ENCODE measurements around the gene S100A16. TPM values are rescaled to one million over a fixed set of nuclear protein-coding genes. Genes with fewer than 3 reads are reported as not detected.
"Not testable (repeated sequence)": the region's sequence is repeated elsewhere in the genome, so short reads cannot be mapped to it uniquely, and the experiment has no call there.

The S100A16 gene
- polyA plus RNA-seq, 2 of the 4 experiments (the other 2 are of a cell fraction), result 270 to 298 TPM

- TF ChIP-seq HEYL (CRISPR knock-in tag; IDR thresholded peaks at IDR 0.05) (no peak), EP300 (IDR thresholded peaks at IDR 0.05) (no peak), RNF2 (IDR thresholded peaks at IDR 0.05; ENCODE audit: borderline replicate concordance, low read depth) (no peak), ELK1 (IDR thresholded peaks at IDR 0.05; ENCODE audit: low read depth, low read length) (no peak), HOXA7 (CRISPR knock-in tag; IDR thresholded peaks at IDR 0.05) (no peak), REST (IDR thresholded peaks at IDR 0.05) (no peak), RFX5 (IDR thresholded peaks at IDR 0.05) (no peak), NFE2L2 (conservative IDR thresholded peaks at IDR 0.05; ENCODE audit: low read length) (no peak), TFCP2L1 (CRISPR knock-in tag; IDR thresholded peaks at IDR 0.05) (no peak), TP53 (CRISPR knock-in tag; IDR thresholded peaks at IDR 0.05) (no peak), JUNB (IDR thresholded peaks at IDR 0.05) (no peak), BHLHE40 (IDR thresholded peaks at IDR 0.05; ENCODE audit: low read depth, low read length) (no peak), CEBPB (IDR thresholded peaks at IDR 0.05) (no peak), FOSL2 (IDR thresholded peaks at IDR 0.05) (no peak), FOSL2 (CRISPR knock-in tag; IDR thresholded peaks at IDR 0.05) (no peak), BCL3 (IDR thresholded peaks at IDR 0.05) (no peak), ZNF302 (CRISPR knock-in tag; IDR thresholded peaks at IDR 0.05) (no peak), PBX3 (IDR thresholded peaks at IDR 0.05) (no peak), RCOR1 (IDR thresholded peaks at IDR 0.05; ENCODE audit: low read depth, low read length) (no peak)
- H3K4me2 ChIP-seq, result no peak overlapping the region
- ATAC-seq, result no peak
- WGBS (ENCODE audit: missing lambda C conversion rate), result 84% methylated on average over 6 of the region's 6 CpGs
- H3K27ac ChIP-seq, result peak overlapping the region; percentile 97 to 100; a peak in 5 of 6 replicates
- DNase-seq (ENCODE audit: low read depth in 1 of 2, low spot score in 1 of 2), result no peak
- H3K4me1 ChIP-seq, result peaks cover 55% of the 10 kb centered on the region
- ChIA-PET CTCF (interaction anchor here (1.0 to 8.3 kb wide), 9 partner anchors 9 to 211 kb away, joined by 3 to 141 read pairs (median 8); partner anchors contain the start of genes S100A13, S100A3, S100A4 and S100A5), POLR2A (no interaction called here)
- no peak overlapping the region for H3K4me3 ChIP-seq
- H3K9me3 ChIP-seq, result no peaks in the 10 kb centered on the region
- FAIRE-seq, result no peak
Observed at GRCh38 chr1:153563483-153563901, 49.4 kb downstream of the S100A16 start.

GRCh38 chr1:153562021-153562420, 50.9 kb downstream of the S100A16 start:
- 98% methylated on average over 3 of the region's 3 CpGs for WGBS (ENCODE audit: missing lambda C conversion rate)
- ChIA-PET CTCF (interaction anchor here (0.6 to 8.3 kb wide), 9 partner anchors 10 to 385 kb away, joined by 3 to 141 read pairs (median 4); partner anchors contain the start of genes DENND4B, S100A13, S100A3 and S100A4), POLR2A (interaction anchor here (1.6 kb wide), 1 partner anchor 16 kb away, joined by 5 read pairs; the partner anchor contains the start of gene S100A4)
- Histone ChIP-seq H3K4me1 (peaks cover 42% of the 10 kb centered on the region), H3K27ac (peak overlapping the region; percentile 26 to 40; a peak in 4 of 6 replicates)
- not testable (repeated sequence) for FAIRE-seq; H3K4me2 ChIP-seq; ATAC-seq; H3K4me3 ChIP-seq; DNase-seq (ENCODE audit: low read depth in 1 of 2, low spot score in 1 of 2); H3K9me3 ChIP-seq

Measured in A549 (cell line).